Amniotic stem cell (primary cell): ENCODE data around the gene ALG1.
"Not testable (repeated sequence)": the region's sequence is repeated elsewhere in the genome, so short reads cannot be mapped to it uniquely, and the experiment has no call there.

Source experiments
- DNase-seq: peaks from one replicate; lab custom pipeline; 2025; lab: John Stamatoyannopoulos, UW

The ALG1 gene

DNA sequence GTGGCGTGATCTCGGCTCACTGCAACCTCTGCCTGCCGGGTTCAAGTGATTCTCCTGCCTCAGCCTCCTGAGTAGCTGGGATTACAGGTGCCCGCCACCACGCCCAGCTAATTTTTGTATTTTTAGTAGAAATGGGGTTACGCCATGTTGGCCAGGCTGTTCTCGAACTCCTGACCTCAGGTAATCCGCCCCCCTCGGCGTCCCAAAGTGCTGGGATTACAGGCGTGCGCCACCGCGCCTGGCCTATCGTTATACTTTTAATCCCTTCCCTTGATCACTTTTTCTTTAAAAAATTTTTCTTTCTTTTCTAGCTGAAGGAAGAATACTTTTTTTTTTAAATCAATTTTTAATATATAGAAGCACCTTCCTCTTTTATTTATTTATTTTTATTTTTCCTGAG lies 2.1 kb downstream of the ALG1 start:
- not testable (repeated sequence) for DNase-seq

DNA sequence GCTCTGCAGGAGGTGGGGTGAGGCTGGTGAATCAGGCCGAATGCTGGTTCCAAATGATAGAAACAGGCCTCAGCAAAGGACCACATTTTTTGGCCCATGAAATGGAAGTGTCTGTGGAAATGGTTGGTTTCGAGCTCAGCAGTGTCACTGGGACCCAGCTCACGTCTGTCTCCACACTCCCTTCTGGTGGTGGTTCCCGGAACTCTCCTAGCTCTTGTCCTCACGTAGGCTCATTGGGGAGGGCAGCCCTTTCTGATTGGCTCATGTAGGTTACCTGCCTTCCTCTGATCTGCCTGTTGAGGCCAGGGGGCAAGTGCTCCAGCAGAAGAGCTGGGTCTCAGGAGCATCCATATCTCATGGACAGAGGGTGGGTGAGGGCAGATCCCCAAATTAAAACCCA lies 4.0 kb downstream of the ALG1 start:
- no peak for DNase-seq

DNA sequence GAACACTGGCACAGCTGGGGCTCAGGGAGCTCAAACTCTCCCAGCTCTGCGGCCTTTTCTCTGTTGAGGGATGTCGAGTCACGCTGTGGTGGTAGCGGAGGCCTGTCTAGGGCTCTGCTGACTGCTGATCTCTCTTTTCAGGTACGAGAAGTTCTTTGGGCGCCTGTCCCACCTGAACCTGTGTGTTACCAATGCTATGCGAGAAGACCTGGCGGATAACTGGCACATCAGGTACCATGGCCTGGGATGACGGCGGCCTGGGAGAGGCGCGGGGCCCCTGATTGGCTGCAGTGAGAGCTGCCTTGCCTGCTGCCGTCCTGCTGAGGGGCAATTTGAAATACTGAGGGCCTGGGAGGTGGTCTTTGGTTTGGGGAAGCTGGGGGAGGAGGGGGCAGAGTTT lies 5.7 kb downstream of the ALG1 start:
- no peak for DNase-seq

DNA sequence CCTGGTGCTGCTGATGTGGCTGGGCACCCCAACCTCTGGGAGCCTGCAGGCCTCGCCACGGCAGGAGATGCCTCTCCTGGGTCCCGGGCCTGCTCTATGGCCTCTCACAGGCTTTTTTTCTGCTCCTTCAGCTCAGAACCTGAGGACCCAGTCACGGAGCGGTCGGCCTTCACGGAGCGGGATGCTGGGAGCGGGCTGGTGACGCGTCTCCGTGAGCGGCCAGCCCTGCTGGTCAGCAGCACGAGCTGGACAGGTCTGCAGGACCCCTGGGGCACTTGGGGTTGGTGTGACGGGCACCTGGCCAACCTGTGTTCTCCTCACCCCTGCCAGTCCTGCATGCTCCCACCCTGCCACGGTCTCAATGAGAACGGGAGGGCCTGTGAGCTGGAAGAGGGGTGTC lies 7.0 kb downstream of the ALG1 start:
- no peak for DNase-seq

DNA sequence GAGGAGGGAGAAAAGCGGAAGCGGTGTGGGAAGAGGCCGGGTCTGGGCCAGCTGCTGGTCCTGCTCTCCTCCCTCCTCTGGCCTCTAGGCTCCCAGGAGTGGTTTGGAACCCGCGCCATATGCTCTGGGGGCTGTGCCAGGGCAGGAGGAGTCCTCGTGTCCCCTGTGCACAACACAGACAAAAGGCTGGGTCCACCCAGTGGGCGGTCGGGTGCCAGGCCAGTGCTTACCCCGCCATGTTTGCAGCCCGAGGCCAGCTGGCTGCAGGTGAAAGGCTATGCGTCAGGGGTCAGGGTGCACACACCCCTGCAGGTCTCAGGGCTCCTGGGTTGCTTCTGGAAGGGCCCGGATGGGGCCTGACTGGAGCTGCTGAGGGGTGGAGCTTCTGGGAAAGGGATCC lies 8.8 kb downstream of the ALG1 start:
- not testable (repeated sequence) for DNase-seq

DNA sequence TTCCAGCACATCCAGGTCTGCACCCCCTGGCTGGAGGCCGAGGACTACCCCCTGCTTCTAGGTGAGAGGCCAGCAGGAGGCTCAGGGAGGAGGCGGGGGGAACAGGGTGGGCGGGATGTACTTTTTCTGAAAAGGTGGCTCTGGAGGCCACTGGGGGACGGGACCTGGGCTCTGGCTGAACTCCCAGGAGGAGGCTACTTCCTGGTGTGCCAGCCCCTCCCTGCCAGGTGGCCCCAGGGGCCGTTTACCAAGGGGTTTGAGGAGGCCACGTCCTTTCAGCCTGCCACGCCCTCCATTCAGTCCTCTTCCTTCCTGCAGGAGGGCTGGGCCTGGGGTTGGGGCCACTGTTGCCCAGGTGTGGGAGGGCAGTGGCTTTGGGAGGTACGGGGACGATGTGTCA lies 9.4 kb downstream of the ALG1 start:
- not testable (repeated sequence) for DNase-seq

DNA sequence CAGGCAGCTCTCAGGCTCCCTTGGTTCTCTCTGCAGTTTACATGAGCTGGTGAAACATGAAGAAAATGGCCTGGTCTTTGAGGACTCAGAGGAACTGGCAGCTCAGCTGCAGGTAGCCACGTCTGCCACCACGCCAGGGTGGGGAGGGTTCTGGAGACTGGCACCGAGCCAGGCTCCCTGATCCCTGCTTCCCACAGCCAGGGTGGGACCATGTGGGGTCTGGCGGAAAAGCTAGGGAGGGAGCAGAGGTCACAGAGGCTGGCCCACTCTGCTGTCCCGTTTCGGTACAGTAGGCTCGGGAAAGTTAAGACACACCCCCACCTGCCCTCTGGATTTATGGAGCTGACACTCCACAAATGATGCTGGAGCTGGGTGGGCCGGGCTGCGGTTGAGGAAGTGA lies 12.0 kb downstream of the ALG1 start:
- not testable (repeated sequence) for DNase-seq

DNA sequence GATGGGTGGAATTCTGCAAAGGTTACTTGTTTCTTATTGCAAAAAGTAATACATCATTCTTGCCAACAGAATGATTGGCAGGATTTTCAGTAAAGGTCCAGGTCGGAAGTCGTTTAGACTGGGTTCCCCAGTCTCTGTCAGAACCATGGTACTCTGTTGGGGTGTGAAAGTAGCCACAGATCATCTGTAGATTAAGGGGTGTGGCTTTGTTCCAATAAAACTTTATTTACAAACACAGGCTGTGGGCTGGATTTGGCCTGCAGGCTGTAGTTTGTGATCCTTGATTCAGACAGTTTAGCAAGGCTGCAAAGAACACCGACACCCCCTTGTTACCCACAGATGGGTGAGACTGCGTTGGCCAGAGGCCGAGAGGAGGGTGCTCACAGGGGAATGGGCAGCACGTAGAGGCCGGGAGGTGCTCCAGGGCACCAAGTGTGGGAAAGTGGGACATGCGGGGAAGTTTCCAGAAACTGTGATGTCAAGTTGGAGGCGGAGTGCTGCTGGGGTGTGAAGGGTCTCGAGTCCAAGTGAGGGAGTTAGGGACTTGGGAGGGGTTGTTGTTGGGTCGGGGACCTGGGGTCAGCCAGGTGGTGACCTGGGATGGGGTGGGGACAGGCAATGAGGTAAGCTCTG lies 12.6 kb downstream of the ALG1 start:
- not testable (repeated sequence) for DNase-seq

DNA sequence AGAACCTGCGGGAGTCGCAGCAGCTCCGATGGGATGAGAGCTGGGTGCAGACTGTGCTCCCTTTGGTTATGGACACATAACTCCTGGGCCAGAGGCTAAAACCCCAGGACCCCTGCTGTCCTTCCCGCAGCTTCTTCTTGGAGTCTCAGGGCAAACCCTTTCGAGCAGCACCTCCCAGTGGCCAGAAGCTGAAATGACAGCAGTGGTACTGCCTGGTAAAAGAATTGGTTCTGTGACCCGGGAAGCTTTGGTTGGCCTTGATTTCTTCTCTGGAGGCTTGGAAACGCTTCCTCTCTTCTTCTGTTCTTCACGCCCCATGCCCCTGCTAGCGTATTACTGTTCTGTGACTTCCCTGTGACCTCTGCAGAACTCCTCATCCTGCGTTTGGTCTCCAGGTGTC lies 13.2 kb downstream of the ALG1 start:
- not testable (repeated sequence) for DNase-seq

DNA sequence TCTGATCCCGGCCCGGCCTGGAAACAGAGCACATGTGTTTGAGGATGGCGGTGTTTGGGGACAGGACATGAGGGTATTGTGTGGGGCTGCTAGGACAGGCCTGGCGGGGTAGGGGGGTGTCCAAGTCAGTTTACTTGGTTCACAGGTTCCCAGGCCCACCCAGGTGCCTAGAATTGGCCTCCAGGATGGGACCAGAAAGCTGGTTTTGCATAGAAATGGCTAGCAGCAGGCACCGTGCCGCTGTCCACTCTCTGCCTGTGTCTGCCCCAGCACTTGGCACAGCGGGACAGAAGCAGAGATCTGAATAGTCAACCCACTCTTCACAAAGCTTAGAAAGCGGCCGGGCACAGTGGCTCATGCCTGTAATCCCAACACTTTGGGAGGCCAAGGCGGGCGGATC lies 14.1 kb downstream of the ALG1 start:
- DNase-seq = not testable (repeated sequence)

DNA sequence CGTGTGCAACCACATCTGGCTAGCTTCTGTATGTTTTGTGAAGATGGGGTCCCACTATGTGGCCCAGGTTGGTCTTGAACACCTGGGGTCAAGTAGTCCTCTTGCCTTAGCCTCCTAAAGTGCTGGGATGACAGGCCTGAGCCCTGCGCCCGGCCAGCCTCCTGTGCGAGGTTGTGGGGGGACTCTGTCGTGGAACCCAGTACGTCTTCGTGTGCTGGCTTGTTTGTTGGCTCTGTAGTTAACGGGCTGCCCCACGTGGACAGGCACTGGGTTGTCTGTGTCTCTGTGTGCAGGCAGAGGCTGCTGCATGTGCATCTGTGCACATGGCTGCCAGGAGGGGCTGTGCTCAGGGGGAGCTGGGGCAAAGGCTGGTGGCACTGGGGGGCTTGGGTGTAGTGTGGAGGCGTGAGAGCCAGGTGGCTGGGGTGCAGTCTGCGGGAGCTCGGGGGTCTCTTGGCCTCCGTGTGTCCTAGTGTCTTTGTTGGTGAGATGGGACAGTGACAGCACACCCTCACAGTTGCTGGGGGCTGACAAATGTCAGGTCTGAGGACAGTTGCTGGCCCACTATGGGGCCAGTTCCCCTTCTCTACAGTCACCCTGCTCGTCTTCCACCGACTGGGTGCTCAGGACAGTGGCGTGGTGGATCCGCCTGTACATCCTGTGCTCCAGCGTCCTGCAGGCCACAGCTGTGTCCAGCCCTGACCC lies 16.6 kb downstream of the ALG1 start:
- DNase-seq = not testable (repeated sequence)

DNA sequence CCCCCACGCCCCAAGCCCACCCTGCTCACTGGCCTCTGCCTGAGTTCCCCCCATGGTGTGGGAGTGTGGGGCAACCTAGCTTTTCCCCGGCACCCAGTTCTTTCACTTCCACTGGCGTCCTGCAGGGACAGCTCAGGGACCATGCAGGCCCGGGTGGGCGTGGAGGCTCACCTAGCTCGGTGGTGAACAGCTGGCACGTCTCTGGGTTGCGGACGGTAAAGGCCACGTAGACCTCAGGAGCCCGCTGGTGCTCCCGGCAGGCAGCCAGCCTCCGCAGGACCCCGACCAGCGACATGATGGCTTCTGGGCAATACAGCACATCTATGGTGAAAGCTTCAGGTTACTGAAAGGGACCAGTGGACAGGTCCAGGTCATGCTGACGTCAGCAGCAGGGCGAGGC lies 17.3 kb downstream of the ALG1 start:
- DNase-seq = not testable (repeated sequence)

DNA sequence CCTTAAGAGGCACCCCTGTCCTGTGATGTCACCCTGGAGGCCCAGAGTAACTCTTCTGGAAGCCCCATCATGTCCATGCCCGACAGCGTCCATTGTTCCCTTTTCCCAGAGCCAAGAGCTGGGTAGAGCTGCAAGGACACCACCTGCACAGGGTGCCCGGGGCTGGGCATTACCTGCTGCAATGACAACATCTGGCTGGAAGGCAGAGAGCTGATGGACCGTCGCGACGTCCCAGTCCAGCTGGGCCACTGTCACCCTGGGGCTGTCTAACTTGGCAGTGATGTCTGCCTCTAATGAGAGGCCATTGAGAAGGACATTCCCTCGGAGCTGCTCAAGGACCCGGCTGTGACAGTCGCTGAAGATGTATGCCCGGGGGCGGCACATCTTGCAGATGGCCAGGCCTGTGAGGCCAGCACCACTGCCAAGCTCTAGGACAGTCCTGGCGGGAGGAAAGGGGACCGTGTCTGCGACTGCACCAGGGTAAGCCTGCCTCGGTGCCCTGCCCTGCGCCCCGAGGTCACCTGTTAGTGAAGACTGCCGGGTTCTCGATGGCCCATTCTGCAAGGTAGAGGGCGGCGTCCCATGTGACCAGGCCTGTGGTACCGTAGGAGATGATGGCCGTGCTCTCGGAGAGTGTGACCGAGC lies 18.4 kb downstream of the ALG1 start:
- not testable (repeated sequence) for DNase-seq

DNA sequence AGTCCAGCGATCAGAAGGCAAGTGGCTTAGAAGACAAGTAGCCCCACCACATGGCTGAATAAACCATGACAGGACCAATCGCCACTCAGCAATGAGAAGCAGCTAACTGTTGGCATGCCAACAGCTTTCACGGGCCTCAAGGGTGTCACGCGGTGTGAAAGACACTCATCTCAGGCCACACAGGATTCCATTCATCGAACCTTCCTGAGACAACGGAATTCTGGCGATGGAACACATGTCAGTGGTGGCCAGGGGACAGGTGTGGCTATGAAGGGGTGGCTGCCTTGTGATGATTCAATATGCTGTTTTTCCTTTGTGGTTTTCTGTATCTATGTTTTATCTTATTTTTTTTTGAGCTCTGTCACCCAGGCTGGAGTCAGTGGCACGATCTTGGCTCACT lies 18.9 kb downstream of the ALG1 start:
- not testable (repeated sequence) for DNase-seq

DNA sequence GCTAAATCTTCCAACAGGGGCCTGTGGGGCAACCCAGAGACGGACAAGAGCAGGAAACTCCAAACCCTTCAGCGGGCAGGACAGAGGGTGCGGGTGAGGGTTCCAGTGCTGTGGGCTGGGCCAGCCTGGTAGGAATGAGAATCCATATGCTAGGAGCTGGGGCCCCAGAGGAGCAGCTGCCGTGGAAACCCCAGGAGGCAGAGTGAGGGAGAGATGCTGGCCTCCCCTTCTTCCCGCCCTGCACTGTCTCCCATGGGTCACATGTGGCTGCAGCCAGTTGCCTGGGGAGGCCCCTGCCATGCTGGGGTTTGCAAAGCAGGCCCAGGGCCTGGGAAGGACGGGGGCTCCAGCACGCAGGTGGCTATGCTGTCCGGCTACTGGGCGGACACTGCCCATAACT lies 21.4 kb downstream of the ALG1 start:
- not testable (repeated sequence) for DNase-seq

DNA sequence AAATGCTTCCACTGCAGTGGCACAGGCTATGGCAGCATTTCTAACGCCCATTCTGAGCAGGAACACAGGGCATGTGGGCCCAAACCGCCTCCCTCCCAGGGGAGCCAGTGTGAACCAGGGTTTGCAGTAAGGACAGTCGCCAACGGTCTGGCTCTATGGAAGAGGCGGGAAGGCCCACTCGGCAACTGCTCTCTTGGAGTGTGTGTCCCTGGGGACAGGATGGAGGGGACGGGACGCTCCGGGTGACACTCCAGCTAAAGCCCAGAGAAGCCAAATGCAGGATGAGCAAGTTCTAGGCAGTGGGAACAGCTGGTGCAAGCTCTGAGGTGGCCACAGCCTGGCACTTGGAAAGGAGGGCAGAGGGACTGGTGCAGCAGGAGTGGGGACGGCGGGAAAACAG lies 22.1 kb downstream of the ALG1 start:
- not testable (repeated sequence) for DNase-seq

DNA sequence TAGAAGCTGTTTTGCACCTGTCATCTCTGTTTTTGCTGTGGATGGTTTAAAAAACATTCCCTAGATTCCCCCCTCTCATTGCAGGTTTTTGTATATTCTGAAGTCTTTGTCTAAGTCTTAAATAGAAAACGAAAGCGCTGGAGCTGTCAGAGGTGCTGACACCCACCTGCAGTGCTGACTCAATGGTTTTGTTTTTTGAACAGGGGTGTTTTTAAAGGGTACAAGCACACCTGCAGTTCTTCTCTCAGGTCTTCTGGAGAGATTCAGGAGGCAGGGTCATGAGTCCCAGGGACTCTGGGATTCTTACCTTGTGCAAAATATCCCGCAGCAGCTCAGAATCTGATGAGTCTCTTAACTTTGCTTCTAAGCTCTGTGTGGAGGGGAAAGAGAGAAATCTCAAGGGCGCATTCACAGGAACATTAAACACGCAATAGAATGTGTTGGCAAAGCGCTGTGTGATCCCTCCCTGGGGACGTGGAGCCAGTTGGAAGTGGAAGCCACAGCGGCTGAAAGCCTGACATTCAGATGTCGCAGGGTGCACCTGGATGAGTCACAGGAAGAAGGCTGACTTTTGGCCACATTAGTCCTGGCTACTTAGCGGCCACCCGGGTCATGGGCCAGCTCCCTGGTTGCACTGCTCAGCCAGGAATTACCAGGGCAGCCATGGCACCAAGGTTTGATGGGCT lies 23.6 kb downstream of the ALG1 start:
- not testable (repeated sequence) for DNase-seq

DNA sequence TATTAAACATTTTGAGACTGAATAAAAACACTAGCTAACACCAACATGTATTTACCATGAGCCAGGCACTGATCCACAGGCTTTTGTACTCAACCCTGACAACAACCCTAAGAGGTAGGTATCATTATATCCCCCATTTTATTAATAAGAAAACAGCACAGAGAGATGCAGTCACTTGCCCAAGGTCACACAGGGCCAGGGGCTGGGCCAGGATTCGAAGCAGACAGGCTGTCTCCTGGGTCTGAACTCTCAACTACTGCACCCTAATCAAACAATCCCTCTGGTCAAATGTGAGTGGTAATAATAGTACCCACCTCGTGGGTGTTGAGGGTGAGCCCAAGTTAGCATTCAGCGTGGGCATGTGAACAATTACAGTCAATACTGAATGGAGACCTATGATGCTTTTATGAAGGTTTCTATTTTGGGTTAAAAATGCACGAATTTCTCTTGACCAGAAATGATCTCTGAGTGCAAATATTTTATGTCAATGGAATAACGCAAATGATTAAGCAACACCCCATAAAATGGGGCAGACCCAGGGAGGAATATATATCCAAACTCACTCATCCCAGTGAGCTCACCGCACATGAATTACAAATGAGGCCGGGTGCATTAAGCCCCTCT lies 24.9 kb downstream of the ALG1 start:
- DNase-seq = not testable (repeated sequence)

DNA sequence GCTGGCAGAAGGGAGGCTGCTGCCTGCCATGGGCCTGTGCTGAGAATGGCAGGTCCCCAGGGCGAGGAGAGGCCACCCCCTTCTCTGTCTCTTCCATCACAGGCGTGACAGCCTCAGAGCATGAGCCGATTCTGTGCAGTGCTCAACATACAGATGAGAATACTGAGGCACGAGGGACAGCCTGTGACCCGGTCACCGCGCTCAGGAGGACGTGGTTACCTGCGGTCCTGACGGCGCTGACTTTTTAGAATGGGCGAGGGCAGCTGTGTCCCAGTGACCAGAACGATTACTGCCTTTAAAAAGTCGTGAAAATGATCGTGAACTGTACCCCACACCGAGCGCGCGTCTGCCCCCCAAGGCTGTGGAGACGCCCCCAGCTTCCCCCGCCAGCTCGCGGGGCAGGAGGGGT lies 25.4 kb downstream of the ALG1 start:
- DNase-seq = not testable (repeated sequence)

DNA sequence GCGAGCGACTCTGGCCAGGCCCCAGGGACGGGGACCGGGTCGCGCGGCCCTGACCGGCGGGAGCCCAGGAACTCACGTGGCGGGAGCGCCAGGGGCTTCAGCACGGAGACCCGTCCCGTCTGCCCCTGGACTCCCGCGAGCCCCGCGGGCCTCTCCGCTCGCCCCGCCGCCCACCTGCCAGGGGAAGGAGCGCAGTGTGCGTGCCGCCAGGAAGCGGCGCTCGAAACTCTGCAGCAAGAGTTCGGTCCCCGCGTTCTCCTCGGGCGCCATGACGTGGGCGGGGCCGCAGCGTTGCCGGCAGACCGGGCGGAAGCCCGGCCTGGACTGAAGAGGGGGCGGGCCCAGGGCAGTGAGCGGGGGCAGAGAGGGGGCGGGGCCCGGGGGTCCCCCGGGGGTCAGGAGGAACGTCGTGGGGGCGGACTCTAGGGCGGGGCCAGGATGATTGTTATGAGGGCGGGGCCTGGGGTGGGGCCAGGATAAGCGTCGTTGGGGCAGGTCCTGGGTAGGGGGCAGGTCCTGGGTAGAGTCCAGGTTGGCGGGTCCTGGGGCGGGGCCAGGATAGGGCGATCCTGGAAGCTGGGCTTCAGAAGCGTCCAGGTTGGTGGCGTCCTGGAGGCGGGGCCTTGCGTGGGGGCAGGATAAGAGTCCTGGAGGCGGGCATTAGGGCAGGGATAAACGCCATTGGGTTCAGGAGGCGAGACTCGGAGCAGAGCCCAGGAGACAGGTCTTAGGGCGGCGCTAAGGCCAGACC lies 26.0 kb downstream of the ALG1 start, which contains the start of gene EEF2KMT:
EEF2KMT (minus strand) TSS at position 326 of the 751 bp plus-strand sequence; CDS start at position 270, 56 bp downstream.
- peak; percentile 100 for DNase-seq
